ENCODE measurements around the gene BIRC5.

- TF ChIP-seq CTCF (IDR thresholded peaks at IDR 0.05) (no peak), POLR2A (IDR thresholded peaks at IDR 0.05) (no peak), EP300 (IDR thresholded peaks at IDR 0.05) (no peak)
These were observed 54.3 kb downstream of the BIRC5 start for GRCh38 chr17:78268191-78268874.

Data from stomach (tissue), 4 donors.